HL-60 (cell line): ENCODE results near the gene DPP6.

Experiments
- GABPA ChIP-seq: IDR thresholded peaks from 2 replicates; pipeline ENCODE4 v1.6.1; 2012; ENCODE audit warnings: low read depth
- POLR2AphosphoS5 ChIP-seq: IDR thresholded peaks from 2 replicates; pipeline ENCODE4 v1.6.1; 2012; ENCODE audit warnings: low read depth
- TF ChIP-seq, protein P1 (sequence below): IDR thresholded peaks from 2 replicates; pipeline ENCODE4 v1.6.1; 2012; ENCODE audit warnings: low read depth; ENCODE audit not compliant: insufficient replicate concordance
- TF ChIP-seq, protein P2 (sequence below): IDR thresholded peaks from one replicate; pipeline ENCODE4 v1.5.1; 2011; ENCODE audit warnings: low read length, control low read depth, inconsistent platforms; ENCODE audit not compliant: insufficient read depth

DNA sequence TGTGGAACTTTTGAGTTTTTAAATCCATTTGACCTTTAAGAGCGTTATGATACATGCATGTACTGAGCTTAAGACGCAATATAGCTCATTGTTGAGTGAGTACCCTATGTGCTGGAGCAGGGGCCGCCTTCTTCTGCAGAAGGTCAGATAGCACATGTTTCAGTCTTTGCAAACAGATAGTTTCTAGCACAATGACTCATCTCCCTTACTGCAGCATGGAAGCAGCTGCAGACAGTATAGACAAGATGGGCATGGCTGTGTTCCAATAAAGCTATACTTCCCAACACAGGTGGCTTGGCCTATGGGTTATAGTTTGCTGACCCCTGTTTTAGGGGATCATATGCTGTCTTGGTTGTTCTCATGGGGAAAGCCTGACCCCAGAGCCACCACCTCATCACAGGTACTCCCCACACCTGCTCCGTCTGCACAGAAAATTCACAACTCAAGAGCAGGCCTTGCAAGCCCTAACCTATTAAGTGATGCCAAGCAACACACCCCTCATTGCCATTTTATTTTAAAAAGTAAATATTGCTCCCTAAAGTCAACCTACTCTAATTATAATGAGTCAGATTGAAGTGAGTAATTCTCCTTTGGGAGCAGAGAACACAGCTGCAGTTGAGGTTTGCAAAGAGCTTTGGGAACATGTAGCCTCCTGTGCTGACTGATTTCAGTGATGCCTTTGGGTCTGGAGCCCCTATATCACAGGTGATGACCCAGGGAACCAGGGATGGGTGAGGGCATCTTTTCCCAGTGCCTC lies 620.6 kb downstream of the DPP6 start:
- TF ChIP-seq, protein P1, sequence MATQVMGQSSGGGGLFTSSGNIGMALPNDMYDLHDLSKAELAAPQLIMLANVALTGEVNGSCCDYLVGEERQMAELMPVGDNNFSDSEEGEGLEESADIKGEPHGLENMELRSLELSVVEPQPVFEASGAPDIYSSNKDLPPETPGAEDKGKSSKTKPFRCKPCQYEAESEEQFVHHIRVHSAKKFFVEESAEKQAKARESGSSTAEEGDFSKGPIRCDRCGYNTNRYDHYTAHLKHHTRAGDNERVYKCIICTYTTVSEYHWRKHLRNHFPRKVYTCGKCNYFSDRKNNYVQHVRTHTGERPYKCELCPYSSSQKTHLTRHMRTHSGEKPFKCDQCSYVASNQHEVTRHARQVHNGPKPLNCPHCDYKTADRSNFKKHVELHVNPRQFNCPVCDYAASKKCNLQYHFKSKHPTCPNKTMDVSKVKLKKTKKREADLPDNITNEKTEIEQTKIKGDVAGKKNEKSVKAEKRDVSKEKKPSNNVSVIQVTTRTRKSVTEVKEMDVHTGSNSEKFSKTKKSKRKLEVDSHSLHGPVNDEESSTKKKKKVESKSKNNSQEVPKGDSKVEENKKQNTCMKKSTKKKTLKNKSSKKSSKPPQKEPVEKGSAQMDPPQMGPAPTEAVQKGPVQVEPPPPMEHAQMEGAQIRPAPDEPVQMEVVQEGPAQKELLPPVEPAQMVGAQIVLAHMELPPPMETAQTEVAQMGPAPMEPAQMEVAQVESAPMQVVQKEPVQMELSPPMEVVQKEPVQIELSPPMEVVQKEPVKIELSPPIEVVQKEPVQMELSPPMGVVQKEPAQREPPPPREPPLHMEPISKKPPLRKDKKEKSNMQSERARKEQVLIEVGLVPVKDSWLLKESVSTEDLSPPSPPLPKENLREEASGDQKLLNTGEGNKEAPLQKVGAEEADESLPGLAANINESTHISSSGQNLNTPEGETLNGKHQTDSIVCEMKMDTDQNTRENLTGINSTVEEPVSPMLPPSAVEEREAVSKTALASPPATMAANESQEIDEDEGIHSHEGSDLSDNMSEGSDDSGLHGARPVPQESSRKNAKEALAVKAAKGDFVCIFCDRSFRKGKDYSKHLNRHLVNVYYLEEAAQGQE = no peak
- TF ChIP-seq, protein P2, sequence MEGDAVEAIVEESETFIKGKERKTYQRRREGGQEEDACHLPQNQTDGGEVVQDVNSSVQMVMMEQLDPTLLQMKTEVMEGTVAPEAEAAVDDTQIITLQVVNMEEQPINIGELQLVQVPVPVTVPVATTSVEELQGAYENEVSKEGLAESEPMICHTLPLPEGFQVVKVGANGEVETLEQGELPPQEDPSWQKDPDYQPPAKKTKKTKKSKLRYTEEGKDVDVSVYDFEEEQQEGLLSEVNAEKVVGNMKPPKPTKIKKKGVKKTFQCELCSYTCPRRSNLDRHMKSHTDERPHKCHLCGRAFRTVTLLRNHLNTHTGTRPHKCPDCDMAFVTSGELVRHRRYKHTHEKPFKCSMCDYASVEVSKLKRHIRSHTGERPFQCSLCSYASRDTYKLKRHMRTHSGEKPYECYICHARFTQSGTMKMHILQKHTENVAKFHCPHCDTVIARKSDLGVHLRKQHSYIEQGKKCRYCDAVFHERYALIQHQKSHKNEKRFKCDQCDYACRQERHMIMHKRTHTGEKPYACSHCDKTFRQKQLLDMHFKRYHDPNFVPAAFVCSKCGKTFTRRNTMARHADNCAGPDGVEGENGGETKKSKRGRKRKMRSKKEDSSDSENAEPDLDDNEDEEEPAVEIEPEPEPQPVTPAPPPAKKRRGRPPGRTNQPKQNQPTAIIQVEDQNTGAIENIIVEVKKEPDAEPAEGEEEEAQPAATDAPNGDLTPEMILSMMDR = no peak
- TF ChIP-seq POLR2AphosphoS5 (no peak), GABPA (no peak)
